HG03469 (cell line): Measurements from ENCODE around the gene XRN2.
"Not testable (repeated sequence)": the region's sequence is repeated elsewhere in the genome, so short reads cannot be mapped to it uniquely, and the experiment has no call there.

ENCODE experiments used
- ATAC-seq: cut with Tn5 transposase; IDR thresholded peaks from one replicate; pipeline ENCODE4 v1.9.1; 2021; ENCODE audit warnings: mild to moderate bottlenecking, moderate library complexity, moderate number of reproducible peaks; ENCODE audit not compliant: unreplicated experiment

Gene XRN2

GRCh38 chr20:21413996-21414395 lies 110.9 kb downstream of the XRN2 start:
- ATAC-seq = not testable (repeated sequence)

GRCh38 chr20:21419147-21419546 lies 116.0 kb downstream of the XRN2 start:
- not testable (repeated sequence) for ATAC-seq

- ATAC-seq = no peak
Observed at GRCh38 chr20:21421601-21422236, 118.6 kb downstream of the XRN2 start.

GRCh38 chr20:21423712-21424111 lies 120.6 kb downstream of the XRN2 start:
- not testable (repeated sequence) for ATAC-seq

- no peak for ATAC-seq
Observed at GRCh38 chr20:21424846-21425245, 121.7 kb downstream of the XRN2 start.

GRCh38 chr20:21430020-21430419 lies 126.9 kb downstream of the XRN2 start:
- ATAC-seq = no peak

- no peak for ATAC-seq
Observed at GRCh38 chr20:21432911-21433310, 129.8 kb downstream of the XRN2 start.

- ATAC-seq = no peak
Observed at GRCh38 chr20:21433329-21433890, 130.3 kb downstream of the XRN2 start.

- ATAC-seq = no peak
Observed at GRCh38 chr20:21435576-21435975, 132.4 kb downstream of the XRN2 start.

- no peak for ATAC-seq
Observed at GRCh38 chr20:21436205-21436604, 133.1 kb downstream of the XRN2 start.

- ATAC-seq = no peak
Observed at GRCh38 chr20:21437248-21437647, 134.1 kb downstream of the XRN2 start.

GRCh38 chr20:21437816-21438215 lies 134.7 kb downstream of the XRN2 start:
- ATAC-seq = no peak
